Measurements from ENCODE around the gene SAFB2. TPM values are rescaled to one million over a fixed set of nuclear protein-coding genes. Genes with fewer than 3 reads are reported as not detected.
A peak's percentile ranks its signal among the peaks of the same experiment; 100 is the strongest.

The SAFB2 gene
- total and polyA plus RNA-seq, 9 of the 15 experiments (the other 6 are each of a cell fraction or from before 2014, with no cell fraction given) = 4.5 to 103 (median 47.3) TPM

DNA sequence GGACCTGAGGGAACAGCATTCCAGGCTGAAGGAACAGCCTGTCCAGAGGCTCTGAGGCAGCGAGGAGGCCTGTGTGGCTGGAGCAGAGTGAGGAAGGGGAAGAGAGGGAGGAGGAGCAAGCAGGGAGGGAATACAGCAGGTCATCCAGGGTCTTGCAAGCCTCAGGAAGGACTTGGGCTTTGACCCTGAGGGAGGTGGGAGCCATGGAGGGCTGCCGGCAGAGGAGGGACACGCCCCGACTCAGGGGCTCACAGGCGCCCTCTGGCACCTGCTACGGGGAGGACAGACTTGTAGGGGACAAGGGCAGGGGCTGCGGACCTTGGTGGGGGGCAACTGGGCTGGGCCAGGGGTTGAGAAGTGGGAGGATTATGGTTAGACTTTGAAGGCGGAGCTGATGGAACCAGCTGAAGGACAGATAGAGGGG is 59.6 kb downstream of the SAFB2 start:
- POLR2A ChIA-PET = interaction anchor here (1.8 kb wide), 1 partner anchor 21 kb away, joined by 4 read pairs; no protein-coding TSS in a partner anchor
- no peaks in the 10 kb centered on the region for H3K9me1 ChIP-seq (ENCODE audit: control insufficient read depth, insufficient read depth, low read length)
- no peak overlapping the region for H3K9ac ChIP-seq (ENCODE audit: insufficient read depth in 1 of 2, low read depth in 2 of 2, low read length in 2 of 2)
- TF ChIP-seq RBM25 (IDR thresholded peaks at IDR 0.05; ENCODE audit: low read depth, low read length, severe bottlenecking) = no peak
- TF ChIP-seq, protein P1, sequence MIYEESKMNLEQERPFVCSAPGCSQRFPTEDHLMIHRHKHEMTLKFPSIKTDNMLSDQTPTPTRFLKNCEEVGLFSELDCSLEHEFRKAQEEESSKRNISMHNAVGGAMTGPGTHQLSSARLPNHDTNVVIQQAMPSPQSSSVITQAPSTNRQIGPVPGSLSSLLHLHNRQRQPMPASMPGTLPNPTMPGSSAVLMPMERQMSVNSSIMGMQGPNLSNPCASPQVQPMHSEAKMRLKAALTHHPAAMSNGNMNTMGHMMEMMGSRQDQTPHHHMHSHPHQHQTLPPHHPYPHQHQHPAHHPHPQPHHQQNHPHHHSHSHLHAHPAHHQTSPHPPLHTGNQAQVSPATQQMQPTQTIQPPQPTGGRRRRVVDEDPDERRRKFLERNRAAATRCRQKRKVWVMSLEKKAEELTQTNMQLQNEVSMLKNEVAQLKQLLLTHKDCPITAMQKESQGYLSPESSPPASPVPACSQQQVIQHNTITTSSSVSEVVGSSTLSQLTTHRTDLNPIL (CRISPR knock-in tag; IDR thresholded peaks at IDR 0.05) = no peak
- TF ChIP-seq, protein P2, sequence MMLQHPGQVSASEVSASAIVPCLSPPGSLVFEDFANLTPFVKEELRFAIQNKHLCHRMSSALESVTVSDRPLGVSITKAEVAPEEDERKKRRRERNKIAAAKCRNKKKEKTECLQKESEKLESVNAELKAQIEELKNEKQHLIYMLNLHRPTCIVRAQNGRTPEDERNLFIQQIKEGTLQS (IDR thresholded peaks at IDR 0.05) = no peak
- TF ChIP-seq, protein P2 (CRISPR knock-in tag; conservative IDR thresholded peaks at IDR 0.05) = no peak
- TF ChIP-seq NELFE (IDR thresholded peaks at IDR 0.05; ENCODE audit: insufficient read depth, insufficient read length) = no peak
- TF ChIP-seq, protein P3, sequence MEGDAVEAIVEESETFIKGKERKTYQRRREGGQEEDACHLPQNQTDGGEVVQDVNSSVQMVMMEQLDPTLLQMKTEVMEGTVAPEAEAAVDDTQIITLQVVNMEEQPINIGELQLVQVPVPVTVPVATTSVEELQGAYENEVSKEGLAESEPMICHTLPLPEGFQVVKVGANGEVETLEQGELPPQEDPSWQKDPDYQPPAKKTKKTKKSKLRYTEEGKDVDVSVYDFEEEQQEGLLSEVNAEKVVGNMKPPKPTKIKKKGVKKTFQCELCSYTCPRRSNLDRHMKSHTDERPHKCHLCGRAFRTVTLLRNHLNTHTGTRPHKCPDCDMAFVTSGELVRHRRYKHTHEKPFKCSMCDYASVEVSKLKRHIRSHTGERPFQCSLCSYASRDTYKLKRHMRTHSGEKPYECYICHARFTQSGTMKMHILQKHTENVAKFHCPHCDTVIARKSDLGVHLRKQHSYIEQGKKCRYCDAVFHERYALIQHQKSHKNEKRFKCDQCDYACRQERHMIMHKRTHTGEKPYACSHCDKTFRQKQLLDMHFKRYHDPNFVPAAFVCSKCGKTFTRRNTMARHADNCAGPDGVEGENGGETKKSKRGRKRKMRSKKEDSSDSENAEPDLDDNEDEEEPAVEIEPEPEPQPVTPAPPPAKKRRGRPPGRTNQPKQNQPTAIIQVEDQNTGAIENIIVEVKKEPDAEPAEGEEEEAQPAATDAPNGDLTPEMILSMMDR (IDR thresholded peaks at IDR 0.05 in 2 of 3, conservative IDR thresholded peaks at IDR 0.05 in 1 of 3; ENCODE audit: insufficient read depth in 2 of 3, low read depth in 1 of 3, low read length in 3 of 3) = peak in 2 of 3 experiments; percentile 20 to 40; a peak in 3 of 6 replicates
- TF ChIP-seq CHCHD3 (CRISPR knock-in tag; IDR thresholded peaks at IDR 0.05) = no peak
- no peak for TF ChIP-seq PRMT5 (CRISPR knock-in tag; IDR thresholded peaks at IDR 0.05)
- no peak for TF ChIP-seq SAFB (IDR thresholded peaks at IDR 0.05; ENCODE audit: borderline replicate concordance, low read depth, low read length)
- no peak for TF ChIP-seq ZNF740 (CRISPR knock-in tag; IDR thresholded peaks at IDR 0.05)
- TF ChIP-seq ZNF740 (tag; IDR thresholded peaks at IDR 0.05) = no peak
- no peak for TF ChIP-seq MEF2A (IDR thresholded peaks at IDR 0.05; ENCODE audit: control insufficient read depth, low read depth, low read length)
- TF ChIP-seq ZNF217 (CRISPR knock-in tag; IDR thresholded peaks at IDR 0.05) = no peak
- no peak for TF ChIP-seq OTX1 (CRISPR knock-in tag; IDR thresholded peaks at IDR 0.05)
- TF ChIP-seq MAFK (IDR thresholded peaks at IDR 0.05; ENCODE audit: low read length) = no peak
- TF ChIP-seq SREBF2 (CRISPR knock-in tag; IDR thresholded peaks at IDR 0.05) = no peak
- peak; percentile 33 to 35; a peak in 2 of 4 replicates for TF ChIP-seq KDM1A (IDR thresholded peaks at IDR 0.05)
- no peak for TF ChIP-seq HDAC1 (IDR thresholded peaks at IDR 0.05)
- TF ChIP-seq ZBTB7A (IDR thresholded peaks at IDR 0.05; ENCODE audit: borderline replicate concordance, control insufficient read depth, low read depth, low read length) = peak; percentile 58; the same call in 1 of the 2 replicates

More for the DNA sequence above, 59.6 kb downstream of the SAFB2 start:
- H3K79me2 ChIP-seq (ENCODE audit: control insufficient read depth, insufficient read depth, low read length) = no peaks in the 10 kb centered on the region
- BruUV-seq (replicated peaks) = no TSS peak
- peaks cover 0 to 4% of the 10 kb centered on the region in 2 experiments; a peak in 2 of 5 replicates for H3K4me1 ChIP-seq (replicated peaks in 1 of 2; ENCODE audit: control insufficient read depth in 2 of 2, insufficient read depth in 2 of 2, low read length in 2 of 2)
- FAIRE-seq = no peak
- 9% methylated on average over 7 of the region's 8 CpGs for WGBS (ENCODE audit: insufficient coverage, low coverage, missing lambda C conversion rate)
- ATAC-seq = peak; percentile 70
- no peak overlapping the region for H2AFZ ChIP-seq (ENCODE audit: low read depth, low read length)
- peaks cover 8% of the 10 kb centered on the region for H3K9me3 ChIP-seq (replicated peaks; ENCODE audit: control insufficient read depth, insufficient read depth, low read depth, low read length)
- H3K27ac ChIP-seq (ENCODE audit: extremely low read depth, low read depth, low read length) = no peak overlapping the region
- H3K4me2 ChIP-seq (ENCODE audit: insufficient read depth, low read length) = no peak overlapping the region
- CTCF ChIA-PET (ENCODE audit: low intra/inter-chr PET ratio) = no interaction called here
- H4K20me1 ChIP-seq (replicated peaks; ENCODE audit: control insufficient read depth, insufficient read depth, low read length) = no peaks in the 10 kb centered on the region
- intact Hi-C loops (cut with micrococcal nuclease) (no loop called here), in situ Hi-C loops (cut with MboI) (no loop called here)
- peaks cover 3 to 14% of the 10 kb centered on the region in 2 experiments; a peak in 3 of 5 replicates for H3K27me3 ChIP-seq (ENCODE audit: control insufficient read depth in 2 of 2, insufficient read depth in 2 of 2, low read length in 2 of 2)
- H3K36me3 ChIP-seq (ENCODE audit: control insufficient read depth, insufficient read depth, low read length) = no peaks in the 10 kb centered on the region
- no peak overlapping the region for H3K4me3 ChIP-seq
- no peak for DNase-seq (ENCODE audit: extremely low read depth in 1 of 4, low spot score in 3 of 4)

Measured in K562 (cell line).